Breast epithelium (tissue), 4 donors: ENCODE results near the gene REV3L. TPM values are rescaled to one million over a fixed set of nuclear protein-coding genes. Genes with fewer than 3 reads are reported as not detected.
"Not testable (repeated sequence)": the region's sequence is repeated elsewhere in the genome, so short reads cannot be mapped to it uniquely, and the experiment has no call there.

Experiments
- DNase-seq, 2 donors: peaks; one replicate each; pipeline ENCODE4 v3.0.0-alpha.2; 2019; ENCODE audit warnings: low spot score in 2 of 2
- H3K27ac ChIP-seq, 2 donors: fragments of 200-600 bp; sonication (generic) in 1 of 2; one replicate each; pipeline ENCODE4 v1.5.1; 2016 to 2019; ENCODE audit warnings: mild to moderate bottlenecking in 1 of 2
- H3K27me3 ChIP-seq, 2 donors: fragments of 200-600 bp; sonication (generic) in 1 of 2; one replicate each; pipeline versions ENCODE4 v1.5.1 to v1.6.0; 2017 to 2019; ENCODE audit warnings: control low read depth in 1 of 2, mild to moderate bottlenecking in 1 of 2
- H3K36me3 ChIP-seq: fragments of 200-600 bp; one replicate; pipeline ENCODE4 v1.5.1; 2019
- H3K4me1 ChIP-seq, 2 donors: fragments of 200-600 bp; sonication (generic); one replicate each; pipeline ENCODE4 v1.5.1; 2016 to 2019; ENCODE audit warnings: control low read depth in 1 of 2
- H3K4me3 ChIP-seq, 3 donors: fragments of 200-600 bp; sonication (generic); 1 replicate in 2 of 3; 2 replicates in 1 of 3; pipeline ENCODE4 v1.5.1; 2016 to 2019; ENCODE audit warnings: mild to moderate bottlenecking in 3 of 3, moderate library complexity in 2 of 3
- H3K9me3 ChIP-seq, 2 donors: fragments of 200-600 bp; sonication (generic) in 1 of 2; one replicate each; pipeline ENCODE4 v1.5.1; 2016 to 2019; ENCODE audit warnings: control low read depth in 1 of 2
- CTCF ChIP-seq, 3 donors: fragments of 450-650 bp; IDR thresholded peaks; one replicate each; pipeline ENCODE4 v1.5.1; 2016 to 2017; ENCODE audit warnings: antibody characterized with exemption in 3 of 3, mild to moderate bottlenecking in 3 of 3, moderate library complexity in 3 of 3
- POLR2A ChIP-seq: fragments of 450-650 bp; IDR thresholded peaks from one replicate; pipeline ENCODE4 v1.6.1; 2016; ENCODE audit warnings: antibody characterized with exemption, mild to moderate bottlenecking, moderate library complexity
- POLR2AphosphoS5 ChIP-seq, 3 donors: sonication (generic); formaldehyde crosslinking; IDR thresholded peaks; one replicate each; pipeline ENCODE4 v1.6.1; 2017; ENCODE audit warnings: antibody characterized with exemption in 3 of 3
- intact Hi-C: fragments of 100-400 bp; cut with DNase I; formaldehyde crosslinking; loops from one replicate; pipeline ENCODE4 v1.15.1; 2023; ENCODE audit warnings: low total_unique reads
- total RNA-seq, 3 donors: library from RNA; depleted of rRNA; stranded (reverse); fragments of >200 nt; gene quantifications; one replicate each; pipeline ENCODE4 v1.1.0, GENCODE V29; 2016

REV3L gene
- total RNA-seq, 3 donors from 2014 or later: 50.3 to 108 (median 82.3) TPM

DNA sequence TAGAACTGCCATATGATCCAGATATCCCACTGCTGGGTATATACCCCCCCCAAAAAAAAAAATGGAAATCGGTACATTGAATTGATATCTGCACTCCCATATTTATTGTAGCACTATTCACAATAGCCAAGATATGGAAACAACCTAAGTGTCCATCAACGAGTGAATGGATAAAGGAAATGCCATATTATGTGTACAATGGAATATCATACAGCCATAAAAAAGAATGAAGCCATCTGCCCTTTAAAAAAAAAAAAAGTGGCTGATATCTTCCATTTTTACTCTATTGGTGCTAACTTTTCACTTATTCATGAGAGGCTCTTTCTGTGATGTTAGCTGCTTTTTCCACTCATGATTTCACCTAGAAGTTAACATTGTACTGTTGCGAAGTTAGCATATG, 156.5 kb downstream of the REV3L start:
- no peaks in the 10 kb centered on the region for H3K36me3 ChIP-seq

GRCh38 chr6:111322145-111322544, 160.9 kb downstream of the REV3L start:
- no peaks in the 10 kb centered on the region for H3K36me3 ChIP-seq
- no peak overlapping the region for H3K4me3 ChIP-seq
- DNase-seq: no peak
- intact Hi-C loops: no loop called here
- H3K27me3 ChIP-seq: no peaks in the 10 kb centered on the region
- H3K27ac ChIP-seq: peak overlapping the region in 1 of 2 donors; percentile 3
- H3K4me1 ChIP-seq: no peaks in the 10 kb centered on the region
- TF ChIP-seq POLR2A (no peak), POLR2AphosphoS5 (IDR thresholded peaks at IDR 0.05) (no peak)
- H3K9me3 ChIP-seq: no peaks in the 10 kb centered on the region

More for the DNA sequence above, 156.5 kb downstream of the REV3L start:
- H3K27ac ChIP-seq: no peak overlapping the region
- no peaks in the 10 kb centered on the region for H3K9me3 ChIP-seq
- intact Hi-C loops: no loop called here
- no peak overlapping the region for H3K4me3 ChIP-seq
- no peaks in the 10 kb centered on the region for H3K4me1 ChIP-seq
- no peak for TF ChIP-seq CTCF (IDR thresholded peaks at IDR 0.05)
- TF ChIP-seq POLR2A: no peak
- TF ChIP-seq POLR2AphosphoS5 (IDR thresholded peaks at IDR 0.05): no peak
- no peaks in the 10 kb centered on the region for H3K27me3 ChIP-seq
- DNase-seq: no peak

DNA sequence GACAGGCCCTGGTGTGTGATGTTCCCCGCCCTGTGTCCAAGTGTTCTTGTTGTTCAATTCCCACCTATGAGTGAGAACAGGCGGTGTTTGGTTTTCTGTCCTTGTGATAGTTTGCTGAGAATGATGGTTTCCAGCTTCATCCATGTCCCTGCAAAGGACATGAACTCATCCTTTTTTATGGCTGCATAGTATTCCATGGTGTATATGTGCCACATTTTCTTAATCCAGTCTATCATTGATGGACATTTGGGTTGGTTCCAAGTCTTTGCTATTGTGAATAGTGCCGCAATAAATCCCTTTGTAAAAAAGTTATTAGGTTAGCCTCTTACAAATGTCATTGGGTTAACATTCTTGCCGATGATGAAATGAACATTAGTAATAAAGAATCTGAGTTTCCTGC, 175.1 kb downstream of the REV3L start:
- H3K27ac ChIP-seq, intact Hi-C loops, H3K27me3 ChIP-seq, H3K4me3 ChIP-seq, H3K36me3 ChIP-seq, DNase-seq, H3K9me3 ChIP-seq, H3K4me1 ChIP-seq: not testable (repeated sequence)

GRCh38 chr6:111307275-111307858, 175.7 kb downstream of the REV3L start:
- H3K9me3 ChIP-seq: no peaks in the 10 kb centered on the region
- peaks cover 5% of the 10 kb centered on the region for H3K36me3 ChIP-seq
- H3K4me3 ChIP-seq: no peak overlapping the region
- no peak for TF ChIP-seq CTCF (IDR thresholded peaks at IDR 0.05)
- TF ChIP-seq POLR2A: no peak
- no peak for TF ChIP-seq POLR2AphosphoS5 (IDR thresholded peaks at IDR 0.05)
- H3K27me3 ChIP-seq: no peaks in the 10 kb centered on the region
- no peaks in the 10 kb centered on the region for H3K4me1 ChIP-seq
- intact Hi-C loops: no loop called here
- DNase-seq: no peak
- no peak overlapping the region for H3K27ac ChIP-seq

GRCh38 chr6:111306104-111306888, 176.7 kb downstream of the REV3L start:
- H3K9me3 ChIP-seq: peaks cover 0 to 3% of the 10 kb centered on the region in 2 donors
- no peaks in the 10 kb centered on the region for H3K4me1 ChIP-seq
- no peak overlapping the region for H3K27ac ChIP-seq
- TF ChIP-seq POLR2A: no peak
- no peak for TF ChIP-seq CTCF (IDR thresholded peaks at IDR 0.05)
- no peak for TF ChIP-seq POLR2AphosphoS5 (IDR thresholded peaks at IDR 0.05)
- intact Hi-C loops: no loop called here
- no peak overlapping the region for H3K4me3 ChIP-seq
- H3K36me3 ChIP-seq: peaks cover 9% of the 10 kb centered on the region
- DNase-seq: no peak
- H3K27me3 ChIP-seq: no peaks in the 10 kb centered on the region

DNA sequence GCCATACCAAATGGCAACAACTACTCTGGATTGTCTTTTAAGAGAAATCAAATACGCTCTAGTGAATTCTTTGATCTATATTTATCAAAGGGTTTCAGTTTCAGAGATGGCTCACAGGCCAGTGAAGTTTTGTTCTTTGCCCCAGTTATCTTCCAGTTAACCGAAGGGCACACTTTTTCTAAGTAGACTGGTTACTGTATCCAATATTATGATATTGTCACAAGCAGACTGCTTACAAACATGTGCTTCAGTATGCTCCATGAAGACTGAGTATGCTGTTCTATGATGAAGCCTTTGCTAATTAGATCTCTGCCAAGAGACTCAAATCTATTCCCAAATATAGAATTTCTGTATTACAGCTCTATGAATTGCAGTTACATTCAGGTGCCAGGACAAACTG, 181.1 kb downstream of the REV3L start:
- no peak for DNase-seq
- no peak overlapping the region for H3K4me3 ChIP-seq
- no peak overlapping the region for H3K27ac ChIP-seq
- peaks cover 0 to 10% of the 10 kb centered on the region in 2 donors for H3K9me3 ChIP-seq
- H3K4me1 ChIP-seq: no peaks in the 10 kb centered on the region
- no peaks in the 10 kb centered on the region for H3K27me3 ChIP-seq
- H3K36me3 ChIP-seq: peaks cover 4% of the 10 kb centered on the region
- TF ChIP-seq POLR2AphosphoS5 (IDR thresholded peaks at IDR 0.05): no peak
- intact Hi-C loops: no loop called here

DNA sequence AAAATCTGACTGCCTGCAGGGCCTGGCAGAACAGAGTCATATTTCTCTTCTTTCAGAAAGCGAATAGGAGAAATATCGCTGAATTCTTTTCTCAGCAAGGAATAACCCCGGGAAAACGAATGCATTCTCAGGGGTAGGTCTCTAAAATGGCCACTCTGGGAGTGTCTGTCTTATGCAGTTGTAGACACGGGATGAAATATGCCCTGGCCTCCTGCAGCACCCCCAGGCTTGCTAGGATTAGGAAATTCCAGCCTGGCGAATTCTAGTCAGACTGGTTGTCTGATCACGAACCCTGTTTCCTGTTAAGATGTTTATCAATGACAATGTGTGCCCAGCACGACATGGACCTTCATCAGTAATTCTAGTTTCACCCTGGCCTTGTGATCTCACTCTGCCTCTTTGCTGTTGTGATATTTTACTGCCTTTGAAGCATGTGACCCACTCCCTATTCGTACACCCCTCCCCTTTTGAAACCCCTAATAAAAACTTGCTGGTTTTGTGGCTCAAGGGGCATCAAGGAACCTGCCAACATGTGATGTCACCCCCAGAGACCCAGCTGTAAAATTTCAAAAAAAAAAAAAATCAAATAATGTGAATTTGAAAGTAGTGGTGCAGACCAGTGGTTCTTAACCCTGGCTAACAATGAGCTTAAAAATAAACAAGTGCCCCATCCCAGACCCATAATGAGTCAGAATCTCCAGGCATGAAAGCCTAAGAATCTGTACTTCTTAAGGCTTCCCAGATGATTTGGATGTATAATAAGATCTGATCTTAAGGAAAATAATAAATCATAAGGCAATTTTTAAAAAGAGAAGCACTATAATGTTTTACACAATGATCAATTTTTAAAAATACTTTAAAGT, 181.8 kb downstream of the REV3L start:
- H3K4me1 ChIP-seq, intact Hi-C loops, H3K36me3 ChIP-seq, DNase-seq, H3K9me3 ChIP-seq, H3K27ac ChIP-seq, H3K4me3 ChIP-seq, H3K27me3 ChIP-seq: not testable (repeated sequence)
